Glomerular visceral epithelial cell (primary cell): ENCODE results near the gene GTF2H2.
"Not testable (repeated sequence)": the region's sequence is repeated elsewhere in the genome, so short reads cannot be mapped to it uniquely, and the experiment has no call there.

Experiments used
- DNase-seq: peaks from one replicate; pipeline ENCODE4 v3.0.0-alpha.2; 2016; ENCODE audit errors: extremely low spot score

Gene GTF2H2

DNA sequence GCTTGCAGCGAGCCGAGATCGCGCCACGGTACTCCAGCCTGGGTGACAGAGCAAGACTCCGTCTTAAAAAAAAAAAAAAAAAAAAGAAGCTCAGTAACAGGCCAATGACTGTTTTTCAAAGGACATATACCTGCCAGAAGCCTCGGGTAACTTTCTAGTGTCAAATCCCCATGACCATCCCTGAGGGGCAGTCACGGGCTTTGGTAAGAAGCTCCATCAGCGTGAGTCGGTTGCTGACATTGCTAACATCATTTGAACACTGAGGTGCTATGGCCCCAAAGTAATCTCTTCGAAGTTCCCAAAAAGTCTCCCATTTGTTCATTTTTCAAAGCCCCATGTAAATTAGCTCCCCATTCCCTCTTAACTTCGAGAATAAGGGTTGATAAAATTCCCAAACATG lies 53.9 kb downstream of the GTF2H2 start:
- no peak for DNase-seq

DNA sequence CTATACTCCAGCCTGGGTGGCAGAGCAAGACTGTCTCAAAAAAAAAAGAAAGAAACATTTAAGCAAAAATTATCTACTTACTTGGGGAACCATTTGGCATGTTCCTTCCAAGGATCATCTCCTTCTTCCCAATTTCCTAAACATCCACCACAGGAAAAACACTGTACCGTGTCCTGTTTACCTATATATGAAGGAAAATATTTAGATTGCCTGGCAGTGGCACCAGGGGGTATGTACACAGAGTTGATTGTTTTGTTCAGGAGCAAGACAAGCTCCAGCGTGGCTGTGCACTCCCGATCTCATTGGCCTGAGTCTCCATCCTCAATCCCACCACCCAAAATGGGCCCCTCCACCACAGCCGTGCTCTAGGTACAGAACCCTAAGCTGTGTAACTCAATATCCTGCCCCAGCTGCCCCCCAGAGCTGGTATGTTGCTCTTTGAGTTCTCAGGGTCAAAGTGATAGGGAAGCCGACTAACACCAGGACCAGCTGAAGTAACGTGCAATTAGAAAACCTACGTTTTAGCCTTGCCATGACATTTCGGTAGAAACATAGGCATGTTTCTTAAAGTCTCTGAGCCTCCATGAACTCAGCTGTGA lies 56.2 kb downstream of the GTF2H2 start:
- no peak for DNase-seq

DNA sequence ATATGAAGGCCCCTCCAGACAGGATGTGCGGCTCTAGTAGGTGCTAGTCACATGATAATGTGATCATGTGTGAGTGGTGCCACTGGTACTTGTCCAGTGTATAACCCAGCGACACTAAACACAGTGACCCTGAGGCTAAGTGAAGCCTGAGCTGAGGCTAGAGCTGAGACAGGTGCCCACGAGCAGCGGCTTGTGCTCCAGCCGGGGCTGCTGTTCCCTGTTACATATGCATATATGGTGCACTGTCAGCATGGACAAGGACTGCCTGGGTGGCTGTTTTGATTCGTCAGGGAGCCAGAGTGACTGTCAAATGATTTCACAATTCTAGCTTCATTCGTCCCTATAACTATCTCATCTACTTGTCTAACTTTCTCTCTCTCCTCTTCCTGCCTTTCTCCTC lies 60.5 kb downstream of the GTF2H2 start:
- not testable (repeated sequence) for DNase-seq
